CD14-positive monocyte (primary cell): ENCODE data around the gene AQP6. TPM values are rescaled to one million over a fixed set of nuclear protein-coding genes. Genes with fewer than 3 reads are reported as not detected.

Experiments used
- DNase-seq, 3 donors: peaks; one replicate each; pipeline ENCODE4 v3.0.0-alpha.2; 2011 to 2022
- H2AFZ ChIP-seq: 2 replicates; pipeline ENCODE4 v1.6.0; 2012; ENCODE audit warnings: mild to moderate bottlenecking, low read depth, low read length, inconsistent platforms; ENCODE audit not compliant: insufficient read depth, poor library complexity, severe bottlenecking
- H3K27ac ChIP-seq, 2 donors: 1 replicate in 1 of 2; 2 replicates in 1 of 2; pipeline ENCODE4 v1.5.1; 2012 to 2013; ENCODE audit warnings: low read length in 2 of 2, control low read depth in 1 of 2, inconsistent platforms in 1 of 2, low read depth in 1 of 2, mild to moderate bottlenecking in 1 of 2
- H3K27me3 ChIP-seq, 2 donors: one replicate each; pipeline versions ENCODE4 v1.6.0 to v1.6.1; 2011 to 2013; ENCODE audit warnings: low read length in 2 of 2; ENCODE audit not compliant: control insufficient read depth in 2 of 2, insufficient read depth in 2 of 2
- H3K36me3 ChIP-seq, 2 donors: replicated peaks in 1 of 2; 1 replicate in 1 of 2; 2 replicates in 1 of 2; pipeline versions ENCODE4 v1.5.1 to v1.6.1; 2012 to 2013; ENCODE audit warnings: low read length in 2 of 2, control low read depth in 1 of 2, inconsistent platforms in 1 of 2, mild to moderate bottlenecking in 1 of 2; ENCODE audit not compliant: insufficient read depth in 2 of 2, control insufficient read depth in 1 of 2
- H3K4me1 ChIP-seq, 2 donors: 1 replicate in 1 of 2; 2 replicates in 1 of 2; pipeline versions ENCODE4 v1.5.1 to v1.6.1; 2012 to 2013; ENCODE audit warnings: low read length in 2 of 2, control low read depth in 1 of 2, inconsistent platforms in 1 of 2, mild to moderate bottlenecking in 1 of 2, moderate library complexity in 1 of 2; ENCODE audit not compliant: insufficient read depth in 2 of 2, control insufficient read depth in 1 of 2
- H3K4me2 ChIP-seq: replicated peaks from 2 replicates; pipeline ENCODE3; 2012; ENCODE audit warnings: low read length, moderate library complexity, mild to moderate bottlenecking; ENCODE audit not compliant: poor library complexity, severe bottlenecking; ENCODE audit errors: extremely low read depth
- H3K4me3 ChIP-seq, 3 experiments: fragments of 200-600 bp in 1 of 3; sonication (generic) in 1 of 3; replicated peaks in 1 of 3; 1 replicate in 2 of 3; 2 replicates in 1 of 3; pipeline ENCODE4 v1.5.1; 2011 to 2013; ENCODE audit warnings: low read length in 3 of 3, mild to moderate bottlenecking in 3 of 3, control low read depth in 2 of 3, low read depth in 2 of 3, inconsistent platforms in 1 of 3, moderate library complexity in 1 of 3
- H3K79me2 ChIP-seq: 2 replicates; pipeline ENCODE4 v1.6.0; 2012; ENCODE audit warnings: mild to moderate bottlenecking, control low read depth, inconsistent platforms, low read length, moderate library complexity; ENCODE audit not compliant: insufficient read depth
- H3K9ac ChIP-seq: 2 replicates; pipeline ENCODE4 v1.6.0; 2017; ENCODE audit warnings: low read length, mild to moderate bottlenecking; ENCODE audit not compliant: insufficient read depth, poor library complexity, severe bottlenecking
- H3K9me3 ChIP-seq, 2 donors: replicated peaks in 1 of 2; 1 replicate in 1 of 2; 2 replicates in 1 of 2; pipeline versions ENCODE4 v1.5.1 to v1.6.1; 2012 to 2013; ENCODE audit warnings: low read length in 2 of 2, control low read depth in 1 of 2; ENCODE audit not compliant: control insufficient read depth in 1 of 2, insufficient read depth in 1 of 2
- H4K20me1 ChIP-seq: 2 replicates; pipeline ENCODE4 v1.6.0; 2012; ENCODE audit warnings: mild to moderate bottlenecking, low read length, control low read depth, moderate library complexity; ENCODE audit not compliant: insufficient read depth
- H3K27ac Mint-ChIP-seq, 7 donors: one replicate each; pipeline ENCODE4 v1.8.0; 2020; ENCODE audit warnings: mild to moderate bottlenecking in 7 of 7, mixed read lengths in 7 of 7, moderate library complexity in 6 of 7, inconsistent platforms in 2 of 7
- H3K27me3 Mint-ChIP-seq, 3 donors: one replicate each; pipeline ENCODE4 v1.8.0; 2021 to 2022; ENCODE audit warnings: low read depth in 3 of 3, mild to moderate bottlenecking in 3 of 3, mixed read lengths in 3 of 3, moderate library complexity in 3 of 3, inconsistent platforms in 1 of 3
- H3K36me3 Mint-ChIP-seq, 2 donors: one replicate each; pipeline ENCODE4 v1.8.0; 2020; ENCODE audit warnings: mixed read lengths in 2 of 2, inconsistent platforms in 1 of 2, mild to moderate bottlenecking in 1 of 2
- H3K4me1 Mint-ChIP-seq: one replicate; pipeline ENCODE4 v1.8.0; 2020; ENCODE audit warnings: mild to moderate bottlenecking, mixed read lengths
- H3K4me3 Mint-ChIP-seq, 2 donors: one replicate each; pipeline ENCODE4 v1.8.0; 2020; ENCODE audit warnings: mild to moderate bottlenecking in 2 of 2, mixed read lengths in 2 of 2, moderate library complexity in 1 of 2
- H3K9me3 Mint-ChIP-seq, 7 donors: one replicate each; pipeline ENCODE4 v1.8.0; 2020 to 2022; ENCODE audit warnings: mixed read lengths in 7 of 7, mild to moderate bottlenecking in 6 of 7, moderate library complexity in 6 of 7, inconsistent platforms in 2 of 7
- CTCF ChIP-seq: fragments of 200-600 bp; IDR thresholded peaks from one replicate; pipeline ENCODE4 v1.8.0; 2022; ENCODE audit warnings: antibody characterized with exemption, mild to moderate bottlenecking
- WGBS: methylation state at CpG from one replicate; pipeline ENCODE4 v1.1.5; 2013; ENCODE audit warnings: missing lambda C conversion rate; ENCODE audit not compliant: insufficient coverage; 5-methylcytosine and 5-hydroxymethylcytosine counted together
- intact Hi-C, 2 donors: fragments of 100-400 bp; cut with micrococcal nuclease; formaldehyde crosslinking; loops; one replicate each; pipeline versions ENCODE4 v1.15.0 to v1.15.1; 2023
- polyA plus RNA-seq, 3 donors: library from polyadenylated mRNA; depleted of rRNA in 1 of 3; unstranded in 2 of 3; stranded (reverse) in 1 of 3; fragments of 300-500 nt in 2 of 3; fragments of >200 nt in 1 of 3; fragmentation: Illumina TruSeq in 2 of 3; gene quantifications; 1 replicate in 2 of 3; 2 replicates in 1 of 3; pipeline ENCODE4 v1.2.3, GENCODE V29; 2012 to 2021

AQP6 gene
- polyA plus RNA-seq, 3 donors = 0.04 TPM; not detected in 2

GRCh38 chr12:50005175-50005574, 32.4 kb downstream of the AQP6 start:
- Mint-ChIP-seq H3K27me3 (no peaks in the 10 kb centered on the region), H3K27ac (no peak overlapping the region), H3K36me3 (peaks cover 46 to 69% of the 10 kb centered on the region in 2 donors), H3K9me3 (peaks cover 0 to 2% (median 0%) of the 10 kb centered on the region in 7 donors), H3K4me3 (no peak overlapping the region), H3K4me1 (peaks cover 3% of the 10 kb centered on the region)
- no peak overlapping the region for H3K9ac ChIP-seq
- H3K79me2 ChIP-seq = peaks cover 53% of the 10 kb centered on the region
- DNase-seq = no peak
- no peak for TF ChIP-seq CTCF
- peaks cover 36 to 71% of the 10 kb centered on the region in 2 donors for H3K36me3 ChIP-seq
- H3K9me3 ChIP-seq = no peaks in the 10 kb centered on the region
- no CpG with 5 or more reads among the region's 3 CpGs for WGBS
- no peaks in the 10 kb centered on the region for H3K4me1 ChIP-seq
- no peaks in the 10 kb centered on the region for H4K20me1 ChIP-seq
- H2AFZ ChIP-seq = no peak overlapping the region
- no peak overlapping the region for H3K4me3 ChIP-seq
- intact Hi-C loops = no loop called here
- H3K27me3 ChIP-seq = no peaks in the 10 kb centered on the region
- no peak overlapping the region for H3K27ac ChIP-seq
- no peak overlapping the region for H3K4me2 ChIP-seq

DNA sequence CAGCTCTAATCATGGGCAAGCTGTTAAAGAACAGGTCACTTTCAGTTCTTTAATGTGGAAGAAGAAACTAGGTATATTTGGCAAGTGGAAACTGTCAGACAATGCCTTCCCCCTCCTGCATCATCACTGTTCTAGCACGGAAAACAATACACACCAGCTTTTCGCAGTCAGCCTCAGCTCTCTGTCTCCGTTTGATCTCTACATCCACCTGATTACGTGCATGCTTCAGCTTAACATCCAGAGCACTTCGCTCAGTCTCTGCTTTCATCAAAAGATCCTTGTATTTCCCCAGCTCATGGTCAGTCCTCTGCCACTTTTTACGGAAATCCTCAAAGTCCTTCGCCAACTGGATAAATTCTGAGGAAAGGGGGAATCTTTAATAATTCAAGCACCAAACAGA, 33.5 kb downstream of the AQP6 start:
- Histone ChIP-seq H3K4me2 (no peak overlapping the region), H3K79me2 (peaks cover 64% of the 10 kb centered on the region), H3K9me3 (no peaks in the 10 kb centered on the region), H3K36me3 (peaks cover 30 to 66% of the 10 kb centered on the region in 2 donors), H3K9ac (no peak overlapping the region), H3K4me1 (no peaks in the 10 kb centered on the region), H3K27ac (no peak overlapping the region), H3K4me3 (no peak overlapping the region), H4K20me1 (no peaks in the 10 kb centered on the region), H3K27me3 (no peaks in the 10 kb centered on the region), H2AFZ (no peak overlapping the region)
- H3K27ac Mint-ChIP-seq = no peak overlapping the region
- 76% methylated on average over 4 of the region's 7 CpGs for WGBS
- H3K4me3 Mint-ChIP-seq = no peak overlapping the region
- DNase-seq = no peak
- intact Hi-C loops = no loop called here
- peaks cover 0 to 2% (median 0%) of the 10 kb centered on the region in 7 donors for H3K9me3 Mint-ChIP-seq
- H3K4me1 Mint-ChIP-seq = peaks cover 3% of the 10 kb centered on the region
- H3K36me3 Mint-ChIP-seq = peaks cover 35 to 69% of the 10 kb centered on the region in 2 donors
- no peak for TF ChIP-seq CTCF
- H3K27me3 Mint-ChIP-seq = no peaks in the 10 kb centered on the region
